SKM-1 treated with dmso at 0.1 percent for 144 hours (cell line): ENCODE measurements around the gene CNTFR.
"Not testable (repeated sequence)": the region's sequence is repeated elsewhere in the genome, so short reads cannot be mapped to it uniquely, and the experiment has no call there.

Experiments used
- DNase-seq: peaks from one replicate; lab custom pipeline; 2025; ENCODE audit not compliant: unreplicated experiment; lab: John Stamatoyannopoulos, UW

CNTFR gene

GRCh38 chr9:34555500-34555899 lies 34.0 kb downstream of the CNTFR start:
- no peak for DNase-seq

- no peak for DNase-seq
Observed at GRCh38 chr9:34555002-34555348, 34.5 kb downstream of the CNTFR start.

GRCh38 chr9:34554211-34555001 lies 35.1 kb downstream of the CNTFR start:
- no peak for DNase-seq

GRCh38 chr9:34553511-34554021 lies 36.0 kb downstream of the CNTFR start:
- DNase-seq: no peak

- DNase-seq: no peak
Observed at GRCh38 chr9:34552986-34553385, 36.5 kb downstream of the CNTFR start.

GRCh38 chr9:34552606-34552981 lies 36.9 kb downstream of the CNTFR start:
- DNase-seq: no peak

GRCh38 chr9:34551751-34552605 lies 37.5 kb downstream of the CNTFR start:
- DNase-seq: no peak

GRCh38 chr9:34550681-34551270 lies 38.7 kb downstream of the CNTFR start:
- DNase-seq: no peak

GRCh38 chr9:34550016-34550680 lies 39.4 kb downstream of the CNTFR start:
- no peak for DNase-seq

- no peak for DNase-seq
Observed at GRCh38 chr9:34549407-34549732, 40.2 kb downstream of the CNTFR start.

- DNase-seq: no peak
Observed at GRCh38 chr9:34547960-34548611, 41.4 kb downstream of the CNTFR start.

- peak; percentile 35 for DNase-seq
Observed at GRCh38 chr9:34546834-34547827, 42.4 kb downstream of the CNTFR start.

- no peak for DNase-seq
Observed at GRCh38 chr9:34546102-34546833, 43.3 kb downstream of the CNTFR start.

- DNase-seq: no peak
Observed at GRCh38 chr9:34545497-34545896, 44.0 kb downstream of the CNTFR start.

GRCh38 chr9:34544035-34544434 lies 45.5 kb downstream of the CNTFR start:
- DNase-seq: no peak

- no peak for DNase-seq
Observed at GRCh38 chr9:34541540-34541939, 48.0 kb downstream of the CNTFR start.

- no peak for DNase-seq
Observed at GRCh38 chr9:34540827-34541226, 48.7 kb downstream of the CNTFR start.

GRCh38 chr9:34536685-34537084 lies 52.8 kb downstream of the CNTFR start:
- no peak for DNase-seq

GRCh38 chr9:34532041-34532440 lies 57.5 kb downstream of the CNTFR start:
- not testable (repeated sequence) for DNase-seq
